Measurements from ENCODE around the gene RAB31.
"Not testable (repeated sequence)": the region's sequence is repeated elsewhere in the genome, so short reads cannot be mapped to it uniquely, and the experiment has no call there.

RAB31 gene

DNA sequence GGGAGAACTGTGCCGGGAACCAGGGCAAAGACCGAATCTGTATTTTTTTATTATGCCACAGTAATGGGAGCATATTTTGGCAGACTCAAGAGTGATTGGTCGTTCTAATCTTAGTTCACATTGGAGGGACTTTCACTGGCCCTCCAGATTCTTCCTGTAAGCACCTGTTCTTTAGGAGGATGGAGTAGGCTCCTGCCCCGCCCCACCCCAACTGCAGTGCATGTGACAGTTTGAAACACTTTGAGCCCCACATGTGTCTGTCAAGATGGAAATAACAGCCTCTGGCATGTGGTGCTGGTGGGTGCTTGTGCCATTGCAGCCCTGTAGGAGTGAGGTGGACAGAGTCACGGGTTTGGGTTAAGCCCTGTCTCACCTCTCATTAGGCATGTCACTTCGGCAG, 134.3 kb downstream of the RAB31 start:
- DNase-seq (ENCODE audit: low spot score): no peak

DNA sequence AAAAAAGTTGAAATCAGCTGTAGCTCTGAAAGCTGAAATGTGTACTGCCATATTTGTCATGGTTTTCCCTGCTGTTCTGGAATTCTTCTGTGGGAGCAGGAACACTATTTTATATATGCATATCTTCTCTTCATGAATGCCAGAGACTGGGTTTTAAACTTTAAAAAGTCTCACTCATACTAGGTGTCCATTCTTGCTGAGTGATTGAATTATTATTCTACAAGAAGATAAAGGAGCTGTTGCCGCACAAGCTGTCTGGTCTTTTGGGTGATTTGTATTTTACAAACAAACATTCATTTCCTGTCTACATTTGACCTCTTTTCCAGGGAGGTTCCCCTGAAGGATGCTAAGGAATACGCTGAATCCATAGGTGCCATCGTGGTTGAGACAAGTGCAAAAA, 137.2 kb downstream of the RAB31 start:
- no peak for DNase-seq (ENCODE audit: low spot score)

DNA sequence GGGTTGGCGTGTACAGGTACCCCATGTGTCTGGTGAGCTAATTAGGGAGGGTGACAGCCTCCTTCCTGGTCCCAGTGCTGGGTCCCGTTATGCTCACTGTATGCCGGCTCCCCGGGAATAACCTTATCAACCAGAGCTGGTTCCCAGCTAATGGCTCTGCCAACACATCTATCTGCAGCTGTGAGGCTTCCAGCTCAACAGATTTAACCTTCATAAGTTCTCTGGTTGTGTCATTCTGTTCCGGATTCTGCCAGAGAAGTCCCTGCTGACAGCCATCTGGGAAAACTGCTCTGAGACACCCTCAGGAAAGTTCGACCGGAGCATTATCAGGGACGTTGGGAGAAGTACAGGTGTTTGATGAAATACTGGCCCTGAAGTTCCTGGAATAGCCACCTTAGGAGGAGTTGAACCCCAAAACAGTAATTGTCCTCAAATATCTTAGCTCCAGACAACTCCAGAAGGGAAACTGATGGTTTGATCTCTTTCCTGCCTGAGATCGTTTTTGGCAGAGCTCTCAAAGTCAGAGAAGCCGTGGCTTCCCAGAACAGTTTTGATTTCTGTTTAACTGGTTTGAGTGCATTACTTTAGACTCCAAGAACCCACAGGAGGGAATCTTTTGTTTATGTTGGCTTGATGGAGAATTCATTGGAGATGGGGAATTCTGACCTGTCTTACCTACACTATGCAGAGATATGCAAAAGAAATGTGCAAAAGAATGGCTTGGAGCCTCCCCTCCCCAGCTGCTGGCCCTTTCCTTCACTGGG, 138.2 kb downstream of the RAB31 start:
- no peak for DNase-seq (ENCODE audit: low spot score)

DNA sequence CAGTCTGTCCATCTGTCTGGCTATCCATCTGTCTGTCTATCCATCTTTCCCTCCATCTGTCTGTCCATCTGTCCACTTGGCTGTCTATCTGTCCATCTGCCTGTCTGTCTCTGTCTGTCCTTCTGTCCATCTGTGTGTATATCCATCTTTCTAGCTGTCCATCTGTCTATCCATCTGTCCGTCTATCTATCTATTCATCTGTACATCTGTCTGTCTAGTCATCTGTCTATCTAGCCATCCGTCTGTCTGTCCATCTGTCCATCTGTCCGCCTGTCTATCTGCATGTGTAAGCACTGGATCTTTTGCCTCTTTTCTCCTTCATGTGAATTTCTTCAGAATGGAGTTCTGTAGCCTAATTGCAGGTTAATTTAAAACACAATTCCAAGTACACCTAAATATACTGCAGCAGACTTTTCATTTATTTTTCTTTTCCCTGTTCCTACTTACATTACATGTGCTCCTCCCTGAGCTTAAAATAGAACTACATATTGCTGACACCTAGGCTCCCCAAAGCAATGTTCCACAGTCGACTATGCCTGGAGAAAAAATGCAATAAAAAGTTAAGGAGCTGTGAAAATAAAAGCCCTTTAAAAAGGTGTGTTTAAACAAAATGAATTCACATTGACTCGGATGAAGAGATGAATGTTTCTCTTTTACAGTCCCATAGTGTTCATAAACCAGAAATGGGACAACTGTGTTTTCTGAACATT, 140.2 kb downstream of the RAB31 start:
- DNase-seq (ENCODE audit: low spot score): no peak

DNA sequence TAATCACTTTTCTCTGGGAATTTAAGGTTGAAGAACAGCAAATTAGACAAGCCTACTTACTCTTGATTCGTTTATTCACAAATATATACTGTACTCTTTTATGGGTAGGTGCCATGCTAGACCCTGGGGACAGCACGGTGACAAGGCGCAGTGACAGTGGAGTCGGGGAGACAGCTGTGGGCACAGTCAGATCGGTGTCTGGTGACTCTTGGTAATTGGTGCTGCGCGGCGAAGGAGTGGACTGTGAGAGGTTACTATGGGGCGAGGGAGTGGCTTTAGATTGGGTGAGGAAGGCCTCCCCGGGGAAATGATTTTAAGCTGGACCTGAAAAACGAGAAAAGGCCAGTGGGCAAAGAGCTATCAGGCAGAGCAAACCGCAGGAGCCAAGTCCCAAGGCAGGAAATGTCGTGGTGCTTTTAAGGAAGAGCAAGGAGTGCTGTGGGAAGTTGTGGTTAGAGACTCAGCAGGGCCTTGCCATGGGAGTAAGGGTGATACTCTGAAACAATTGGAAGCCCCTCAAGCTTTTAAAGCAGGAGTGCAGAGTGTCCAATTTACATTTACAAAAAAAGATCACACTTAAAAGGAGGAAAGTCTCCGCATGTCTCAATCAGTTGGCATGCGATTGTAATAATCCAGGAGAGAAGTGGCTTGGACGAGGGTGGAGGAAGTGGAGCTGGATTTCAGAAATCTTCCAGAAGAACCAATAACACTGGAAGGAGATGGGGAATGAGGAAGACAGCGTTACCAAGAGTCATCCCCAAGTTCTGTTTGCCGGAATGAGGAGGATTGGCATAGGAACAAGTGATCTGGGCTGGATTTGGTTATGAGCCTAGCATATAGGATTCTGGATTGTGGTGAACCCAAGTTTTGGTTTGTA, 141.5 kb downstream of the RAB31 start:
- no peak for DNase-seq (ENCODE audit: low spot score)

DNA sequence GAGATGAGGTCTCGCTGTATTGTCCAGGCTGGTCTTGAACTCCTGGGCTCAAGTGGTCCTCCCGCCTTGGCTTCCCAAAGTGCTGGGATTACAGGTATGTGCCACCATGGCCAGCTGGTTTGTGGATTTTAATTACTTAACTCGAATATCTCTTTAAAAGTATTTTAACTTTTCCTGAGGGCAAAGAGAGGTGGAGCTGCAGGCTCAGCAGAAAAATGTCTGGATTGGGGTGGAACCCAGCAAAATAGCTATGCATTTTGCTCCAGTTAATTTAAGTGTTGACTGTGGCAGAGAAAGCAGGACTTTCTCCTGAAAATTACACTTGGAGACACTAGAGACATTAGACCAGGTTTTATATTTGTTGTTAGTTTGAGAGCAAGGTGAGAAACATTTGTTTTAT, 142.2 kb downstream of the RAB31 start:
- DNase-seq (ENCODE audit: low spot score): no peak

DNA sequence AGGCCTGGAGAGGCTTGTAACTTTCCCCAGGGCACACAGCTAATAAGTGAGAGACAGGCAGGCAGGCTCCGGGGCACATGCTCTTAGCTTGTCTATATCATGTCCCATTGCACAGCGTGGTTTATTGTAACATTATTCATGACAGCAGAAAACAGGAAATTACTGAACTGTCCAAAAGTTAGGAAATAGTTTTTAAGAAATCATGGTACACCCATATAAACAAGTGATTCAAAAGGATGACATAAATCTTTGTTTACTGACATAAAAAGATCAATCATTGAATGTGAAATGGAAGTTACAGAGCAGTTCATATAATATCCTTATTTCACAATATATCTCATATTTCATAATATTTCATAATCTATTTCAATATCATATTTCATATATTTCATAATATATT, 143.4 kb downstream of the RAB31 start:
- no peak for DNase-seq (ENCODE audit: low spot score)

DNA sequence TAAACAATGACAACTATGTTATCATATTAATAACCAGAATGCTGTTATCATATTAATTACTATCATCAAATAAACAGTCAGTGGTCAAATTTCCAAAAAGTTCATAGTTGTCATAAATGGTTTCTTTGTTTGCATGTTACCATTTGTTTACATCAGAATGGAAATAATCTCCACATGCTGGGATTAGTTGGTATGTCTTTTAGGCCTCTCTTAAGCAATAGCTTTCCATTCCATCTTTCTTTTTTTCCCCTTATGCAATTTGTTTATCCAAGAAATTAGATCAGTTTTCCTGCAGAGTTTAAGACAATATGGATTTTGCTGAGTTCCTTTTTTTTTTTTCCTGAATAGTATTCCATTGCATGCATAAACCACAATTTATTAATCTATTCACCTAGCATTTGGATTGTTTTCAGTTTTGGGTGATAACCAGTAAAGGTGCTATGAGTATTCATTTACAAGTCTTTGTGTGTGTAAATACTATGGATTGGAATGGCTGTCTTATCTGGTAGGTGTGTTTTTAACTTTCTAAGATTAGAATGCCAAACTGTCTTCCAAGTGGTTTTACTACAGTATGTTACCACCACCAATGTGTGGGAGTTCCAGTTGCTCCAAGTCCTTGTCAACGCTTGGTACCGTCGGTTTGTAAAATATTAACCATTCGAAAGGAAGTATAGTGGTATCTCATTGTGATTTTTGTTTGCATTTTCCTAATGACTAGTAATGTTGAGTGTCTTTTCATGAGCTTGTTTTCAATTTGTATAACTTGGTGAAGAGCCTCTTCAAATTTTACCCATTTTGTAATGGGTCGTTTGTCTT, 144.4 kb downstream of the RAB31 start:
- DNase-seq (ENCODE audit: low spot score): no peak

DNA sequence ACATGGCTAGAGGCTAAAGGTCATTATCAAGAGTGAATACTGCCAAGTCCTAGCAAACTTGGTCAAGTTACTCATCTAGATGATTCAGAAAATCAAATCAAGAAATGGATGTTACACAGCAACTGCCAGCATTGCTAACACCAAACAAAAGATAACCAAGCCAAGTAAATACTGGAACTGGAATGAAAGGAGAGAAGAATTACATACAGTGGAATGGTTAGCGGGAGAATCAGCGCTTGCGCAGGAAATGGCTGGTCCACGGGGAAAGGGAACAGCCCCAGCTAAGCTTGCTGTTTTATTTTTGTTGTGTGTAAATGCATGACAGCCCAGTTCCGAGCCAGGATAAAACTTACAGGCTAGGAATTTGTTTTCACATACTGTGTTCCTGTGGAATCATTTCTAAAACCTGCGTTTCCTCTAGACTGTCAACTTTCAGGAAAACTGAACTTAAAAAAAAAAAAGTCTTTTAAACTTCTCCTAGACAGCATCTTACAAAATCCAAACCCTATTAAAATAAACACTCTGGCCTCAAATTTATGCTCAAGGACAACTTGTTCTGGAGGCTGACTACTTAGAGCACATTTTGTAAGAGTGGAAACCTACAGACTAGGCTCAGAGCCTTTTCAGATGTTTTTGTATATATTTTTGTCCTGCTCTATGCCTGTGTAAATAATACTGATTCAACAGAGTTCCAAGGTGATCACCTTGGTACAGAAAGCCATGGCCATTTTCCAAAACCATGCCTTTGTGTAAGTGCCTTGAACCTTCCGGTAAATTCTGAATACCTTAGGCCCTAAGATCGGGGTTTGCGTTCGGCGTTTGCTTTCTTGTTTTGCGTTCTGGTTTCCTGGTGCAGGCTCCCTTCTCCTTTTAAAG, 146.9 kb downstream of the RAB31 start:
- no peak for DNase-seq (ENCODE audit: low spot score)

DNA sequence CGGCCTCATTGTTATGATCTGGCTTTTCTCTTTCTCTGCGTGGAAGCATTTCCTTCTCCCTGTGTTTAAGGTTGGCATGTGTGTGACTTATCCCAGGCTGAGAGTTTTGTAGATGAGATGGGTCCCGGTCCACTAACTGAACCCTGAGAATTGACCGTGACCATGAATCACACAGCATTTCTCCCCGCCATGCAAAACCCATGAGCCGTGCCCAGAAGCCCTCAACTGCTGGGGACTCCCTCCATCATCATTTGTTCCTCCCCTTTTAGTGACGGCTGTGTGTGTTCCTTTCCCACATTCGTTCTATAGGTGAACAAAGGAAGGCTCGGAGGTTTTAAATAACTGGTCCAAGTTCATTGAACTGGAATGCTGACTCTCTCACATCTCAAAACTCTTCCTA, 147.6 kb downstream of the RAB31 start:
- no peak for DNase-seq (ENCODE audit: low spot score)

DNA sequence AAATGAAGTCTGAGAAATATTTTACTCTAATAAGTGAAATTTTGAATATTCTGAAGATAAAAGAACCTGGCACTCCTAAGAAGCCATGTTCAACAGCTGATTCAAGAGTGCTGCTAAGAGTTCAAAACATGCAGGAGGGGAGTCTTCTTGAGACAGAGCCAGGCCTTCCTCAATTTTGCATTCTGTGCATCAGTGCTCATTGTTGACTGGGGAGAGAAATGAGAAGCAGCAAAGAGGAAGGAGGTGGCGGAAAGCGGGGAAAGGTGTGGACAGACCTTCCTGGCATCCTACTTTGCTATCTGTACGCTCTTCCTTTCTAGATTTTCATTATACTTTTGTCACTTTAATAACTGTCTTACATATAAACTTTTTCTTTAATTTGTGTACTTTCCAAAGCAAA, 148.0 kb downstream of the RAB31 start:
- no peak for DNase-seq (ENCODE audit: low spot score)

DNA sequence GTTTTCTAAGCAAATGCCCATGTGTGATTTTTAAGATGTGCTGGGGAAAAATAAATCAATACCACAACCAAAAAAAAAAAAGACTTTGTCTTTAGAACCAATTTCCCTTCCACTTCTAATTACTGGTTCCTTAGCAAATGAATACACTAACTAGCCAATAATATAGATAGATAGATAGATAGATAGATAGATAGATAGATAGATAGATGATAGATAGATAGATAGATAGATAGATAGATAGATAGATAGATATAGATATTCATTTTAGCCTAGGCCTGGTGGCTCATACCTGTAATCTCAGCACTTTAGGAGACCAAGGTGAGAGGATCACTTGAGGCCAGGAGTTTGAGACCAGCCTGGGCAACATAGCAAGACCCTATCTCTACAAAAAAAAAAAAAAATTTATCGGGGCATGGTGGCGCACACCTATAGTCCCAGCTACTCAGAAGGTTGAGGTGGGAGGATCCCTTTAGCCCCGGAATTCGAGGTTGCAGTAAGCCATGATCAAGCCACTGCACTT, 149.4 kb downstream of the RAB31 start:
- DNase-seq (ENCODE audit: low spot score): not testable (repeated sequence)

DNA sequence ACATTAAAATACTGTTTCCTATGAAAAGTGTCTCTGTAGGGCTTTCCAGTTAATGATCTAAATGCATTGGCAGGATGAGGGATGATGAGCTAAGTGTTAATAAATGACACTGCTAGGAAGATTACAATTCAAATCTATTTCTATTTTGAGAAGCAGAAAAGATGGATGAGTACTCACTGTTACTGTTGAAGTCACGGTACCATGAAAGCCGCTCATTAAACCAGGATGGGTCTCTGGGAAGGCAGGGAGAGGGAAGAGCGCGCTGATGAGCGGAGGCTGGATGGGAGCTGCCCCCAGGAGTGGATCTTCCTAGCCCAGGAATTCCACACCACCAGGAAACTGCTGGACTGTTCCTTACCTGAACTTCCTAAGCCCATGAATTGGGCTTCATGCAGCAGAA, 150.5 kb downstream of the RAB31 start:
- DNase-seq (ENCODE audit: low spot score): no peak

DNA sequence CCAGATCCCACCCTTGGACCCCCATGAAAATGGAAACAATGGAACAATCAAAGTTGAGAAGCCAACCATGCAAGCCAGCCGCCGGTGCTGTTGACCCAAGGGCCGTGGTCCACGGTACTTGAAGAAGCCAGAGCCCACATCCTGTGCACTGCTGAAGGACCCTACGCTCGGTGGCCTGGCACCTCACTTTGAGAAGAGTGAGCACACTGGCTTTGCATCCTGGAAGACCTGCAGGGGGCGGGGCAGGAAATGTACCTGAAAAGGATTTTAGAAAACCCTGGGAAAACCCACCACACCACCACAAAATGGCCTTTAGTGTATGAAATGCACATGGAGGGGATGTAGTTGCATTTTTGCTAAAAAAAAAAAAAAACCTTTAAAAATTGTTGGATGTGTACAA, 151.1 kb downstream of the RAB31 start:
- DNase-seq (ENCODE audit: low spot score): no peak

DNA sequence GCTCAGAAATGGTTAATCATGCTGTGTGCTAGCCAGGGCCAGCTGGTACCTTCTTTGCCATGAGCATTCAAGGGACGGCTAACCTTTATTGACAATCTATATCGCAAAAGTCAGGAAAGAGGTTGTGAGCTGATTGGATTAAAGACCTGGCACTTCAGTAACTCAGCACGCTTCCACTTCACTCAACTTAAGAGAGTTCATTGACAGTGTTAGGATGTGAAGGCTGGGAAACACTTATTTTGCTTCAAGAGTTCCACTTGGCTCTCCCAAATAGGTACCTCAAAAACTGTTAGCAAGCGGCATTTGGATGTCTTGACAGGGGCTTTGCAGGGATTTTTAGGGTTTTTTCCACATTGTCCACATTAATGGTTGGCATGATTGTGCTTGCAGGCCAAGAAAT, 152.6 kb downstream of the RAB31 start:
- DNase-seq (ENCODE audit: low spot score): no peak

DNA sequence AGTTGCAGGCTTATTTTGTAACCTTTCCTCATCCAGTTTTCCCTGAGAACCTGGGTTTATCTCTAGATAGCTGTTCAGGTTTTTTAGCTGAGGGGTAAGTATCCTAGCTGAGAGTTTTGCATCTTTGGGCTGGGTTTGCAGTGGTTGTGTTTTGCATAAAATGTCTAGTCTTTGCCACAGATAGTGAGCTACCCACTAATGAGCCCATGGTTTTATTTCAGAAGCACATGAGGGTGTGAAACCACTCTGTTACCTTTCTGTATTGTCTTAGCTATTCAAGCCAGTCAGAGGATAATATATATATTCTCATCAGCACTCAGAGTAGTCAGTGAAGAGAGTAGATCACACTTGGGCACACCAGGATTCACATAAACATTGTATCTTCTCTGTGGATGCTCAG, 153.1 kb downstream of the RAB31 start:
- DNase-seq (ENCODE audit: low spot score): no peak

DNA sequence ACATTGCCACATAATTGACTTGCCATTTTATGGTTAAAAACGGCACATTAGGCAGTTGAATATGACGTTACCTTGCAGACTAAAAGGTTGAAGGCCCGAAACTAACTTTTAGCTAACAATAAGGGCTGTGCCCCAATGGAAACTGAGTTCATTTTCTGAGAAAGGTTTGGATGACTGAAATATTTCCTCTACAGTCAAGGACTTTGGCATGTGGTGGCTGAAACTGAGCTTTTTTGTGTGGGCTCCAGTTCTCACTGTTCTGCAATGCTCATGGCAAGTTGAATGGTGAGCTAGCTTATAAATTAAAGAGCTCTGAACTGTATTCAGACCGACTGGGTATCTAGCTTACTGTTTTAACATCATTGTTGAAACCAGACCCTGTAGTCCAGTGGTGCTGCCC, 153.8 kb downstream of the RAB31 start:
- no peak for DNase-seq (ENCODE audit: low spot score)

DNA sequence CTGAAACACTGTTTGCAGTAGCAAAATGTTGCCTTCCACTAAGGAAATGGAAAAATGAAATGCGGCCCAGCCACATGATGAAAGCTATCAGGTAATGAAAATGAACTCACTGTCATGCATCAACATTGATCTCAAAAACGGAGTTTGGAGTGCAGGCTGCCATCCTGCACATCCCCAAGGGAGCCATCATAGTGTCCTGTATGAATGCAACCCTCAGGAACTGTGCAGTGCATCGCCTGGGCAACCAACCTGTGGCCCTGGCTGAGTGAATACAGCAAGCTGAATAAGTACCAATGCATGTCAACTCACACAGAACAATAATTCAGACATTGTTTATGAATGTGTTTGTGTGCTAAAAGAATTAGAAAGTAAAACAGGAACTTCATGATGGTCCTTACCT, 154.6 kb downstream of the RAB31 start:
- no peak for DNase-seq (ENCODE audit: low spot score)

DNA sequence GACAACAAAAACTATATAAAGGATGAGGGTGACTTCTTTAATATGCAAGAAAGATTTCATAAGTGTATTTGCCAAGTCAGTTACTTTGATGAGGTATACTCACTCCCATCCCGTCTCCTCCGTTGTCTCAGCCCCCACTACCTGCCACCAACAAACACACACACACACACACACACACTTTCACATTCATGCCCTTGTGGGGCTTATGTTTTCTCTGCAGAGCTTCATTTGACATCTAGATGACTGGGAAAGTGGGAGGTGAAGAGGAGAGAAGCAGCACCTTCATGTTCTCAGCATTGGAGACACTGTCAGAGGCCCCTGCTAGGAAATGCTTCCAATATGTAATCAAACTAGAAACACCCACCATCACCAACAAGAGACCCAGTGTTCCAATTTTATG, 155.2 kb downstream of the RAB31 start:
- DNase-seq (ENCODE audit: low spot score): no peak

DNA sequence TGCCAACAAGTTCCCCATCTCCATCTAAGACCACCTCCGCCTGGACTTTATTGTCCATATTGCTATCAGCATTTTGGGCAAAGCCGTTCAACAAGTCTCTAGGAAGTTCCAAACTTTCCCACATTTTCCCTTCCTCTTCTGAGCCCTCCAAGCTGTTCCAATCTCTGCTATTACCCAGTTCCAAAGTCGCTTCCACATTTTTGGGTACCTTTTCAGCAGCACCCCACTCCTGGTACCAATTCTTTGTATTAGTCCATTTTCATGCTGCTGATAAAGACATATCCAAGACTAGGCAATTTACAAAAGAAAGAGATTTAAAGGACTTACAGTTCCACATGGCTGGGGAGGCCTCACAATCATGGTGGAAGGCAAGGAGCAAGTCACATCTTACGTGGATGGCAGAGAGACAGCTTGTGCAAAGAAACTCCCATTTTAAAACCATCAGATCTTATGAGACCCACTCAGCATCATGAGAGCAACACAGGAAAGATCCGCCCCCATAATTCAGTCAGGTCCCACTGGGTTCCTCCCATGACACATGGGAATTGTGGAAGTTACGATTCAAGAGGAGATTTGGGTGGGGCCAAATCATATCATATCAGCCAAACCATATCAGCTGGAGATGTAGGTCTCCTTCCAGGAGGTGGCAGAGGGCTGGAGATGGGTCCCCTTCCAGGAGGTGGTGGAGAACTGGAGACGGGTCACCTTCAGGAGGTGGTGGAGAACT, 157.8 kb downstream of the RAB31 start:
- no peak for DNase-seq (ENCODE audit: low spot score)
